Vagina (tissue), 2 donors: ENCODE results near the gene RHEBL1. TPM values are rescaled to one million over a fixed set of nuclear protein-coding genes. Genes with fewer than 3 reads are reported as not detected.

ENCODE experiments used
- DNase-seq, 2 donors: peaks; one replicate each; pipeline ENCODE4 v3.0.0-alpha.2; 2017; ENCODE audit errors: extremely low spot score in 2 of 2
- H3K27ac ChIP-seq: fragments of 200-600 bp; sonication (generic); one replicate; pipeline ENCODE4 v1.5.1; 2019
- H3K27me3 ChIP-seq: fragments of 200-600 bp; sonication (generic); one replicate; pipeline ENCODE4 v1.5.1; 2019
- H3K36me3 ChIP-seq, 2 donors: fragments of 200-600 bp; sonication (generic); one replicate each; pipeline ENCODE4 v1.5.1; 2017 to 2019
- H3K4me1 ChIP-seq: fragments of 200-600 bp; sonication (generic); one replicate; pipeline ENCODE4 v1.5.1; 2019
- H3K4me3 ChIP-seq, 2 donors: fragments of 200-600 bp; sonication (generic); 1 replicate in 1 of 2; 2 replicates in 1 of 2; pipeline ENCODE4 v1.5.1; 2016 to 2019
- H3K9me3 ChIP-seq: fragments of 200-600 bp; sonication (generic); one replicate; pipeline ENCODE4 v1.5.1; 2019
- CTCF ChIP-seq, 3 experiments: fragments of 450-650 bp in 2 of 3; fragments of 200-600 bp in 1 of 3; sonication (generic) in 1 of 3; IDR thresholded peaks; one replicate each; pipeline ENCODE4 v1.5.1; 2017 to 2019; ENCODE audit warnings: antibody characterized with exemption in 3 of 3, mild to moderate bottlenecking in 2 of 3, moderate library complexity in 2 of 3
- POLR2A ChIP-seq, 2 donors: fragments of 450-650 bp; IDR thresholded peaks; one replicate each; pipeline ENCODE4 v1.6.1; 2017; ENCODE audit warnings: antibody characterized with exemption in 2 of 2, mild to moderate bottlenecking in 2 of 2, moderate library complexity in 2 of 2
- POLR2AphosphoS5 ChIP-seq, 2 donors: sonication (generic); formaldehyde crosslinking; IDR thresholded peaks; one replicate each; pipeline ENCODE4 v1.9.0; 2017; ENCODE audit warnings: antibody characterized with exemption in 2 of 2, mild to moderate bottlenecking in 2 of 2, low read depth in 1 of 2; ENCODE audit not compliant: insufficient read depth in 1 of 2
- intact Hi-C: fragments of 100-400 bp; cut with DNase I; formaldehyde crosslinking; loops from one replicate; pipeline ENCODE4 v1.15.1; 2023
- total RNA-seq: library from RNA; depleted of rRNA; stranded (reverse); fragments of >200 nt; gene quantifications from one replicate; pipeline ENCODE4 v1.2.3, GENCODE V29; 2016

RHEBL1 gene
- total RNA-seq, 1 donor from 2014 or later: 1.7 TPM

GRCh38 chr12:49021292-49021915, 48.4 kb downstream of the RHEBL1 start:
- intact Hi-C loops: no loop called here
- no peak for TF ChIP-seq POLR2A (IDR thresholded peaks at IDR 0.05)
- TF ChIP-seq CTCF (IDR thresholded peaks at IDR 0.05): no peak
- TF ChIP-seq POLR2AphosphoS5 (IDR thresholded peaks at IDR 0.05; ENCODE audit: insufficient read depth in 1 of 2, low read depth in 1 of 2): no peak
- no peak for DNase-seq
- Histone ChIP-seq H3K9me3 (no peaks in the 10 kb centered on the region), H3K36me3 (peaks cover 0 to 50% of the 10 kb centered on the region in 2 donors), H3K4me3 (no peak overlapping the region), H3K4me1 (peaks cover 14% of the 10 kb centered on the region), H3K27ac (no peak overlapping the region), H3K27me3 (no peaks in the 10 kb centered on the region)

- Histone ChIP-seq H3K36me3 (peaks cover 0 to 41% of the 10 kb centered on the region in 2 donors), H3K9me3 (no peaks in the 10 kb centered on the region), H3K27me3 (no peaks in the 10 kb centered on the region), H3K4me3 (no peak overlapping the region), H3K27ac (no peak overlapping the region), H3K4me1 (peaks cover 14% of the 10 kb centered on the region)
- TF ChIP-seq POLR2AphosphoS5 (IDR thresholded peaks at IDR 0.05; ENCODE audit: insufficient read depth in 1 of 2, low read depth in 1 of 2): no peak
- no peak for TF ChIP-seq CTCF (IDR thresholded peaks at IDR 0.05)
- no peak for TF ChIP-seq POLR2A (IDR thresholded peaks at IDR 0.05)
- intact Hi-C loops: no loop called here
- no peak for DNase-seq
Measured at GRCh38 chr12:49020441-49020840, 49.3 kb downstream of the RHEBL1 start.

GRCh38 chr12:49019443-49020324, 50.1 kb downstream of the RHEBL1 start:
- H3K27me3 ChIP-seq: no peaks in the 10 kb centered on the region
- intact Hi-C loops: loop anchor here (10.0 kb wide), 1 partner anchor 1735 kb away; no protein-coding TSS in a partner anchor
- no peaks in the 10 kb centered on the region for H3K9me3 ChIP-seq
- H3K27ac ChIP-seq: peak overlapping the region; percentile 88
- H3K4me3 ChIP-seq: peak overlapping the region in 1 of 2 donors; percentile 87
- no peak for DNase-seq
- peaks cover 0 to 33% of the 10 kb centered on the region in 2 donors for H3K36me3 ChIP-seq
- peaks cover 14% of the 10 kb centered on the region for H3K4me1 ChIP-seq
- TF ChIP-seq POLR2AphosphoS5 (IDR thresholded peaks at IDR 0.05; ENCODE audit: insufficient read depth in 1 of 2, low read depth in 1 of 2) (no peak), CTCF (IDR thresholded peaks at IDR 0.05) (no peak), POLR2A (IDR thresholded peaks at IDR 0.05) (no peak)

- Histone ChIP-seq H3K4me1 (peaks cover 14% of the 10 kb centered on the region), H3K27ac (peak overlapping the region; percentile 88), H3K36me3 (peaks cover 0 to 29% of the 10 kb centered on the region in 2 donors), H3K27me3 (no peaks in the 10 kb centered on the region), H3K4me3 (peak overlapping the region; percentile 75 to 87), H3K9me3 (no peaks in the 10 kb centered on the region)
- intact Hi-C loops: loop anchor here (10.0 kb wide), 1 partner anchor 1734 kb away; no protein-coding TSS in a partner anchor
- no peak for DNase-seq
- TF ChIP-seq CTCF (IDR thresholded peaks at IDR 0.05) (no peak), POLR2AphosphoS5 (IDR thresholded peaks at IDR 0.05; ENCODE audit: insufficient read depth in 1 of 2, low read depth in 1 of 2) (no peak), POLR2A (IDR thresholded peaks at IDR 0.05) (no peak)
Measured at GRCh38 chr12:49019120-49019430, 50.7 kb downstream of the RHEBL1 start.
